Measurements from ENCODE around the gene UBAC1. TPM values are rescaled to one million over a fixed set of nuclear protein-coding genes. Genes with fewer than 3 reads are reported as not detected.

UBAC1 gene
- total and polyA plus RNA-seq, 9 of the 15 experiments (the other 6 are each of a cell fraction or from before 2014, with no cell fraction given) = 94.0 to 399 (median 228) TPM

GRCh38 chr9:135951889-135952663 is 9.1 kb downstream of the UBAC1 start (continued):
- no peak for TF ChIP-seq TAF7 (tag; IDR thresholded peaks at IDR 0.05)
- no peak for TF ChIP-seq SNRNP70 (optimal IDR thresholded peaks at IDR 0.05; ENCODE audit: low read depth, low read length)
- TF ChIP-seq MAFK (IDR thresholded peaks at IDR 0.05; ENCODE audit: low read length) = no peak
- peak; percentile 77; the same call in 1 of the 2 replicates for TF ChIP-seq ZKSCAN1 (IDR thresholded peaks at IDR 0.05; ENCODE audit: low read depth, low read length)
- no peak for TF ChIP-seq SMARCA5 (IDR thresholded peaks at IDR 0.05)
- peak; percentile 97 for TF ChIP-seq MYNN (IDR thresholded peaks at IDR 0.05)
- no peak for TF ChIP-seq MYNN (CRISPR knock-in tag; IDR thresholded peaks at IDR 0.05)
- peak; percentile 97 for TF ChIP-seq MEF2A (IDR thresholded peaks at IDR 0.05; ENCODE audit: control insufficient read depth, low read depth, low read length)
- peak; percentile 17 for TF ChIP-seq SMARCB1 (IDR thresholded peaks at IDR 0.05; ENCODE audit: insufficient read length, low read depth)
- peak; percentile 40; the same call in 1 of the 2 replicates for TF ChIP-seq EHMT2 (IDR thresholded peaks at IDR 0.05)
- TF ChIP-seq CEBPG (CRISPR knock-in tag; IDR thresholded peaks at IDR 0.05) = 0 out of 2 replicates have a peak, but pooled peaks have one; percentile 27
- no peak for TF ChIP-seq CEBPG (tag; conservative IDR thresholded peaks at IDR 0.05 in 1 of 2, IDR thresholded peaks at IDR 0.05 in 1 of 2)
- no peak for TF ChIP-seq POU5F1 (IDR thresholded peaks at IDR 0.05; ENCODE audit: borderline replicate concordance, low read depth, low read length, partially characterized antibody)
- no peak for TF ChIP-seq KDM4B (IDR thresholded peaks at IDR 0.05; ENCODE audit: borderline replicate concordance in 2 of 2, low read depth in 1 of 2)
- TF ChIP-seq HOXB6 (CRISPR knock-in tag; IDR thresholded peaks at IDR 0.05; ENCODE audit: borderline replicate concordance) = no peak
- TF ChIP-seq ZNF778 (CRISPR knock-in tag; IDR thresholded peaks at IDR 0.05) = no peak
- TF ChIP-seq UBTF (IDR thresholded peaks at IDR 0.05; ENCODE audit: borderline replicate concordance in 1 of 2, low read depth in 2 of 2, low read length in 2 of 2) = no peak; a peak in 1 of 4 replicates
- TF ChIP-seq NRF1 (conservative IDR thresholded peaks at IDR 0.05 in 1 of 2, IDR thresholded peaks at IDR 0.05 in 1 of 2) = peak; percentile 71 to 79
- TF ChIP-seq ZNF311 (CRISPR knock-in tag; IDR thresholded peaks at IDR 0.05) = no peak
- TF ChIP-seq CREBBP (IDR thresholded peaks at IDR 0.05; ENCODE audit: low read depth, low read length) = no peak
- no peak for TF ChIP-seq ZBTB34 (CRISPR knock-in tag; IDR thresholded peaks at IDR 0.05)
- no peak for TF ChIP-seq ARID2 (IDR thresholded peaks at IDR 0.05)
- no peak for TF ChIP-seq HNRNPH1 (optimal IDR thresholded peaks at IDR 0.05; ENCODE audit: low read depth, low read length)
- TF ChIP-seq ZNF644 (tag; IDR thresholded peaks at IDR 0.05; ENCODE audit: low read depth) = peak; percentile 83; the same call in 1 of the 2 replicates
- peak; percentile 91; the same call in 1 of the 2 replicates for TF ChIP-seq POLR2AphosphoS2 (IDR thresholded peaks at IDR 0.05; ENCODE audit: low read length)
